Keratinocyte (primary cell): ENCODE data around the gene INCA1. TPM values are rescaled to one million over a fixed set of nuclear protein-coding genes. Genes with fewer than 3 reads are reported as not detected.

Source experiments
- DNase-seq: peaks from one replicate; pipeline ENCODE4 v3.0.0-alpha.2; 2011; ENCODE audit warnings: low read depth, missing footprints, low spot score
- FAIRE-seq: peaks from 2 replicates; lab custom pipeline; 2011; peaks lifted over from hg19 to GRCh38; lab: Jason Lieb, UNC
- H2AFZ ChIP-seq: 2 replicates; pipeline ENCODE4 v1.6.0; 2012; ENCODE audit warnings: low read length, control low read depth, inconsistent platforms; ENCODE audit not compliant: control insufficient read depth
- H3K27ac ChIP-seq: 2 replicates; pipeline ENCODE4 v1.5.1; 2011; ENCODE audit warnings: low read length; ENCODE audit not compliant: control insufficient read depth, insufficient read depth
- H3K27me3 ChIP-seq: 3 replicates; pipeline ENCODE4 v1.6.0; 2011; ENCODE audit warnings: low read length; ENCODE audit not compliant: control insufficient read depth, insufficient read depth; ENCODE audit errors: extremely low read depth
- H3K36me3 ChIP-seq, 2 experiments: 2 replicates in 1 of 2; 3 replicates in 1 of 2; pipeline ENCODE4 v1.5.1; 2011; ENCODE audit warnings: low read length in 2 of 2, mild to moderate bottlenecking in 1 of 2; ENCODE audit not compliant: control insufficient read depth in 2 of 2, insufficient read depth in 2 of 2; ENCODE audit errors: extremely low read depth in 1 of 2
- H3K4me1 ChIP-seq: 3 replicates; pipeline ENCODE4 v1.5.1; 2011; ENCODE audit warnings: low read length; ENCODE audit not compliant: control insufficient read depth, insufficient read depth; ENCODE audit errors: extremely low read depth
- H3K4me2 ChIP-seq: 3 replicates; pipeline ENCODE4 v1.6.0; 2011; ENCODE audit warnings: low read depth, low read length; ENCODE audit not compliant: control insufficient read depth, insufficient read depth; ENCODE audit errors: extremely low read depth
- H3K4me3 ChIP-seq, 3 experiments: fragments of 200-600 bp in 1 of 3; sonication (generic) in 1 of 3; 2 replicates in 2 of 3; 3 replicates in 1 of 3; pipeline ENCODE4 v1.5.1; 2011 to 2016; ENCODE audit warnings: low read length in 3 of 3, mild to moderate bottlenecking in 3 of 3, control low read depth in 2 of 3, inconsistent platforms in 1 of 3, low read depth in 1 of 3, mixed read lengths in 1 of 3, mixed run types in 1 of 3, moderate library complexity in 1 of 3; ENCODE audit not compliant: control insufficient read depth in 2 of 3, insufficient read depth in 2 of 3; ENCODE audit errors: extremely low read depth in 1 of 3
- H3K79me2 ChIP-seq: 2 replicates; pipeline ENCODE4 v1.6.0; 2012; ENCODE audit warnings: low read length; ENCODE audit not compliant: control insufficient read depth, insufficient read depth
- H3K9ac ChIP-seq: 3 replicates; pipeline ENCODE4 v1.6.0; 2011; ENCODE audit warnings: low read length; ENCODE audit not compliant: control insufficient read depth, insufficient read depth; ENCODE audit errors: extremely low read depth
- H3K9me1 ChIP-seq: 3 replicates; pipeline ENCODE4 v1.6.0; 2011; ENCODE audit warnings: low read length; ENCODE audit not compliant: control insufficient read depth, insufficient read depth; ENCODE audit errors: extremely low read depth
- H3K9me3 ChIP-seq: 2 replicates; pipeline ENCODE4 v1.5.1; 2012; ENCODE audit warnings: low read depth, low read length; ENCODE audit not compliant: control insufficient read depth
- H4K20me1 ChIP-seq: 3 replicates; pipeline ENCODE4 v1.6.0; 2011; ENCODE audit warnings: low read length; ENCODE audit not compliant: control insufficient read depth, insufficient read depth; ENCODE audit errors: extremely low read depth
- CTCF ChIP-seq, 3 experiments: IDR thresholded peaks in 1 of 3; conservative IDR thresholded peaks in 1 of 3; optimal IDR thresholded peaks in 1 of 3; 2 replicates in 2 of 3; 3 replicates in 1 of 3; pipeline versions ENCODE3 to v1.5.1; 2011; ENCODE audit warnings: low read length in 3 of 3, mild to moderate bottlenecking in 3 of 3, moderate library complexity in 2 of 3, control low read depth in 1 of 3, inconsistent platforms in 1 of 3; ENCODE audit not compliant: insufficient read depth in 2 of 3; ENCODE audit errors: extremely low read depth in 1 of 3
- EZH2 ChIP-seq: IDR thresholded peaks from one replicate; pipeline ENCODE4 v1.6.1; 2012; ENCODE audit warnings: inconsistent platforms, mild to moderate bottlenecking, low read length, moderate library complexity
- dilution Hi-C: fragments of 300-500 bp; cut with MboI; formaldehyde crosslinking; loops from one replicate; pipeline ENCODE4 v1.7.0; 2020; ENCODE audit warnings: low sequenced_read_pairs; ENCODE audit not compliant: extremely low pct_ligation_motif_present
- polyA plus RNA-seq, 5 experiments: library from polyadenylated mRNA; depleted of rRNA in 3 of 5; stranded (reverse) in 3 of 5; stranded (forward) in 1 of 5; unstranded in 1 of 5; fragments of >200 nt; gene quantifications; 1 replicate in 1 of 5; 2 replicates in 3 of 5; 3 replicates in 1 of 5; pipeline versions ENCODE4 v1.2.1 to v1.2.3, GENCODE V29; 2011 to 2012; ENCODE audit warnings: missing spikeins in 2 of 5, low read depth in 1 of 5, low replicate concordance in 1 of 5

The INCA1 gene
- polyA plus RNA-seq, 1 donor (not counting 4 experiments of a cell fraction or from before 2014, with no cell fraction given) = 0.21 TPM

GRCh38 chr17:4987767-4988567, 9.4 kb downstream of the INCA1 start:
- DNase-seq (no peak), FAIRE-seq (no peak)
- peak overlapping the region; percentile 82 for H2AFZ ChIP-seq
- H4K20me1 ChIP-seq = no peaks in the 10 kb centered on the region
- no peaks in the 10 kb centered on the region for H3K9me1 ChIP-seq
- peak overlapping the region; percentile 75 to 91 (median 82) for H3K4me3 ChIP-seq
- H3K36me3 ChIP-seq = peaks cover 2 to 16% of the 10 kb centered on the region in 2 experiments
- H3K27ac ChIP-seq = peak overlapping the region; percentile 58
- dilution Hi-C loops = no loop called here
- H3K9me3 ChIP-seq = no peaks in the 10 kb centered on the region
- peak overlapping the region; percentile 69 for H3K4me2 ChIP-seq
- H3K4me1 ChIP-seq = peaks cover 9% of the 10 kb centered on the region
- H3K79me2 ChIP-seq = peaks cover 14% of the 10 kb centered on the region
- no peaks in the 10 kb centered on the region for H3K27me3 ChIP-seq
- TF ChIP-seq CTCF (optimal IDR thresholded peaks at IDR 0.05 in 1 of 3, IDR thresholded peaks at IDR 0.05 in 1 of 3, conservative IDR thresholded peaks at IDR 0.05 in 1 of 3; ENCODE audit: extremely low read depth in 1 of 3, insufficient read depth in 2 of 3, low read length in 3 of 3) (no peak), EZH2 (no peak)
- H3K9ac ChIP-seq = peak overlapping the region; percentile 77

GRCh38 chr17:4986951-4987766, 10.2 kb downstream of the INCA1 start, which contains the start of gene CAMTA2:
Gene CAMTA2, minus strand, starts transcription at chr17:4987675. Its CDS starts 1,453 bp downstream, at chr17:4986222.
- dilution Hi-C loops = no loop called here
- peaks cover 9% of the 10 kb centered on the region for H3K4me1 ChIP-seq
- peak; percentile 55 for DNase-seq
- TF ChIP-seq CTCF (optimal IDR thresholded peaks at IDR 0.05 in 1 of 3, IDR thresholded peaks at IDR 0.05 in 1 of 3, conservative IDR thresholded peaks at IDR 0.05 in 1 of 3; ENCODE audit: extremely low read depth in 1 of 3, insufficient read depth in 2 of 3, low read length in 3 of 3) = peak; percentile 38 to 84 (median 62)
- no peak for TF ChIP-seq EZH2
- H3K9ac ChIP-seq = peak within 1 kb of the TSS; percentile 77
- no peaks in the 10 kb centered on the region for H3K9me1 ChIP-seq
- FAIRE-seq = no peak
- no peaks in the 10 kb centered on the region for H4K20me1 ChIP-seq
- peaks cover 7 to 23% of the 10 kb centered on the region in 2 experiments for H3K36me3 ChIP-seq
- H3K9me3 ChIP-seq = no peaks in the 10 kb centered on the region
- peaks cover 14% of the 10 kb centered on the region for H3K79me2 ChIP-seq
- peak within 1 kb of the TSS; percentile 82 for H2AFZ ChIP-seq
- H3K27me3 ChIP-seq = no peaks in the 10 kb centered on the region
- H3K4me2 ChIP-seq = peak within 1 kb of the TSS; percentile 69
- peak within 1 kb of the TSS; percentile 75 to 91 (median 82) for H3K4me3 ChIP-seq
- H3K27ac ChIP-seq = peak within 1 kb of the TSS; percentile 58
